ENCODE data around the gene CGB1. TPM values are rescaled to one million over a fixed set of nuclear protein-coding genes. Genes with fewer than 3 reads are reported as not detected.
"Not testable (repeated sequence)": the region's sequence is repeated elsewhere in the genome, so short reads cannot be mapped to it uniquely, and the experiment has no call there.

The CGB1 gene
- total RNA-seq, 1 donor from 2014 or later = not detected

GRCh38 chr19:49030323-49030722, 6.4 kb downstream of the CGB1 start:
- ATAC-seq (ENCODE audit: poor library complexity); DNase-seq; intact Hi-C loops (cut with DNase I): not testable (repeated sequence)

GRCh38 chr19:49029749-49030148, 6.9 kb downstream of the CGB1 start:
- DNase-seq; intact Hi-C loops (cut with DNase I); ATAC-seq (ENCODE audit: poor library complexity): not testable (repeated sequence)

- ATAC-seq (ENCODE audit: poor library complexity); intact Hi-C loops (cut with DNase I): not testable (repeated sequence)
Observed at GRCh38 chr19:49028686-49029085, 8.0 kb downstream of the CGB1 start.

GRCh38 chr19:49025599-49025998, 11.1 kb downstream of the CGB1 start:
- DNase-seq; intact Hi-C loops (cut with DNase I); ATAC-seq (ENCODE audit: poor library complexity): not testable (repeated sequence)

More at GRCh38 chr19:49028686-49029085, 8.0 kb downstream of the CGB1 start:
- DNase-seq = not testable (repeated sequence)

- ATAC-seq (ENCODE audit: poor library complexity); intact Hi-C loops (cut with DNase I); DNase-seq: not testable (repeated sequence)
Observed at GRCh38 chr19:49025088-49025487, 11.6 kb downstream of the CGB1 start.

- ATAC-seq (ENCODE audit: poor library complexity); DNase-seq; intact Hi-C loops (cut with DNase I): not testable (repeated sequence)
Observed at GRCh38 chr19:49024233-49024632, 12.5 kb downstream of the CGB1 start, which contains the start of gene CGB3. Gene CGB3, minus strand, starts transcription at chr19:49024333. Its CDS starts 362 bp downstream, at chr19:49023971.

GRCh38 chr19:49022116-49022515, 14.6 kb downstream of the CGB1 start:
- intact Hi-C loops (cut with DNase I) = no loop called here
- ATAC-seq (ENCODE audit: poor library complexity) = no peak

GRCh38 chr19:49020931-49021895, 15.5 kb downstream of the CGB1 start:
- intact Hi-C loops (cut with DNase I) = no loop called here
- ATAC-seq (ENCODE audit: poor library complexity) (no peak), DNase-seq (no peak)

More at GRCh38 chr19:49022116-49022515, 14.6 kb downstream of the CGB1 start:
- no peak for DNase-seq

GRCh38 chr19:49020342-49020741, 16.4 kb downstream of the CGB1 start:
- ATAC-seq (ENCODE audit: poor library complexity) (no peak), DNase-seq (no peak)
- intact Hi-C loops (cut with DNase I) = no loop called here

- peak; percentile 86 for DNase-seq
- intact Hi-C loops (cut with DNase I) = no loop called here
- peak; percentile 81 for ATAC-seq (ENCODE audit: poor library complexity)
Observed at GRCh38 chr19:49019242-49019932, 17.3 kb downstream of the CGB1 start.

GRCh38 chr19:49018388-49019241, 18.1 kb downstream of the CGB1 start:
- DNase-seq (peak; percentile 58), ATAC-seq (ENCODE audit: poor library complexity) (peak; percentile 36)
- intact Hi-C loops (cut with DNase I) = not testable (repeated sequence)

- ATAC-seq (ENCODE audit: poor library complexity) (peak; percentile 73), DNase-seq (peak; percentile 63)
- intact Hi-C loops (cut with DNase I) = no loop called here
Observed at GRCh38 chr19:49017666-49018351, 18.9 kb downstream of the CGB1 start.

- DNase-seq = no peak
- intact Hi-C loops (cut with DNase I) = no loop called here
- no peak for ATAC-seq (ENCODE audit: poor library complexity)
Observed at GRCh38 chr19:49017041-49017665, 19.5 kb downstream of the CGB1 start, which contains the start of gene LHB. Gene LHB, minus strand, starts transcription at chr19:49017091. Its CDS starts 10 bp downstream, at chr19:49017081.

GRCh38 chr19:49016067-49016839, 20.4 kb downstream of the CGB1 start:
- no peak for ATAC-seq (ENCODE audit: poor library complexity)
- intact Hi-C loops (cut with DNase I) = no loop called here
- no peak for DNase-seq

- DNase-seq = no peak
- intact Hi-C loops (cut with DNase I) = no loop called here
- no peak for ATAC-seq (ENCODE audit: poor library complexity)
Observed at GRCh38 chr19:49014870-49015255, 21.8 kb downstream of the CGB1 start.

- no peak for ATAC-seq (ENCODE audit: poor library complexity)
- no peak for DNase-seq
- intact Hi-C loops (cut with DNase I) = no loop called here
Observed at GRCh38 chr19:49014123-49014869, 22.4 kb downstream of the CGB1 start.
